ENCODE data around the gene DCTN1.
"Not testable (repeated sequence)": the region's sequence is repeated elsewhere in the genome, so short reads cannot be mapped to it uniquely, and the experiment has no call there.

Gene DCTN1

GRCh38 chr2:74368499-74368898 is 11.6 kb downstream of the DCTN1 start:
- DNase-seq: no peak

- DNase-seq: no peak
Observed at GRCh38 chr2:74367789-74368188, 12.3 kb downstream of the DCTN1 start.

- no peak for DNase-seq
Observed at GRCh38 chr2:74366036-74366435, 14.1 kb downstream of the DCTN1 start.

GRCh38 chr2:74364533-74365505 is 15.3 kb downstream of the DCTN1 start:
- no peak for DNase-seq

GRCh38 chr2:74361327-74361726 is 18.8 kb downstream of the DCTN1 start:
- DNase-seq: no peak

- DNase-seq: no peak
Observed at GRCh38 chr2:74357627-74358026, 22.5 kb downstream of the DCTN1 start.

- no peak for DNase-seq
Observed at GRCh38 chr2:74349889-74350288, 30.2 kb downstream of the DCTN1 start.

- DNase-seq: no peak
Observed at GRCh38 chr2:74347742-74348141, 32.4 kb downstream of the DCTN1 start.

- no peak for DNase-seq
Observed at GRCh38 chr2:74347303-74347702, 32.8 kb downstream of the DCTN1 start.

GRCh38 chr2:74345272-74345943 is 34.7 kb downstream of the DCTN1 start:
- DNase-seq: no peak

- no peak for DNase-seq
Observed at GRCh38 chr2:74343316-74343715, 36.8 kb downstream of the DCTN1 start, which contains the start of gene SLC4A5. SLC4A5 (minus strand) TSS chr2:74343416; CDS start chr2:74315023, 28,393 bp downstream.

- not testable (repeated sequence) for DNase-seq
Observed at GRCh38 chr2:74336227-74336626, 43.9 kb downstream of the DCTN1 start.

- peak; percentile 78 for DNase-seq
Observed at GRCh38 chr2:74334931-74335333, 45.2 kb downstream of the DCTN1 start.

- no peak for DNase-seq
Observed at GRCh38 chr2:74333896-74334586, 46.1 kb downstream of the DCTN1 start.

GRCh38 chr2:74333175-74333574 is 46.9 kb downstream of the DCTN1 start:
- DNase-seq: peak; percentile 30

- no peak for DNase-seq
Observed at GRCh38 chr2:74332550-74333174, 47.4 kb downstream of the DCTN1 start.

GRCh38 chr2:74328573-74328972 is 51.5 kb downstream of the DCTN1 start:
- no peak for DNase-seq

GRCh38 chr2:74328074-74328473 is 52.0 kb downstream of the DCTN1 start:
- DNase-seq: no peak

GRCh38 chr2:74327627-74328026 is 52.5 kb downstream of the DCTN1 start:
- no peak for DNase-seq

- no peak for DNase-seq
Observed at GRCh38 chr2:74327199-74327598, 52.9 kb downstream of the DCTN1 start.

- DNase-seq: no peak
Observed at GRCh38 chr2:74325815-74326214, 54.3 kb downstream of the DCTN1 start.

GRCh38 chr2:74321737-74322136 is 58.4 kb downstream of the DCTN1 start:
- no peak for DNase-seq

- DNase-seq: no peak
Observed at GRCh38 chr2:74317701-74318100, 62.4 kb downstream of the DCTN1 start.
